ENCODE results near the gene OBSCN. TPM values are rescaled to one million over a fixed set of nuclear protein-coding genes. Genes with fewer than 3 reads are reported as not detected.

The OBSCN gene
- total and polyA plus RNA-seq, 7 donors = 0.92 to 21.0 (median 13.1) TPM

DNA sequence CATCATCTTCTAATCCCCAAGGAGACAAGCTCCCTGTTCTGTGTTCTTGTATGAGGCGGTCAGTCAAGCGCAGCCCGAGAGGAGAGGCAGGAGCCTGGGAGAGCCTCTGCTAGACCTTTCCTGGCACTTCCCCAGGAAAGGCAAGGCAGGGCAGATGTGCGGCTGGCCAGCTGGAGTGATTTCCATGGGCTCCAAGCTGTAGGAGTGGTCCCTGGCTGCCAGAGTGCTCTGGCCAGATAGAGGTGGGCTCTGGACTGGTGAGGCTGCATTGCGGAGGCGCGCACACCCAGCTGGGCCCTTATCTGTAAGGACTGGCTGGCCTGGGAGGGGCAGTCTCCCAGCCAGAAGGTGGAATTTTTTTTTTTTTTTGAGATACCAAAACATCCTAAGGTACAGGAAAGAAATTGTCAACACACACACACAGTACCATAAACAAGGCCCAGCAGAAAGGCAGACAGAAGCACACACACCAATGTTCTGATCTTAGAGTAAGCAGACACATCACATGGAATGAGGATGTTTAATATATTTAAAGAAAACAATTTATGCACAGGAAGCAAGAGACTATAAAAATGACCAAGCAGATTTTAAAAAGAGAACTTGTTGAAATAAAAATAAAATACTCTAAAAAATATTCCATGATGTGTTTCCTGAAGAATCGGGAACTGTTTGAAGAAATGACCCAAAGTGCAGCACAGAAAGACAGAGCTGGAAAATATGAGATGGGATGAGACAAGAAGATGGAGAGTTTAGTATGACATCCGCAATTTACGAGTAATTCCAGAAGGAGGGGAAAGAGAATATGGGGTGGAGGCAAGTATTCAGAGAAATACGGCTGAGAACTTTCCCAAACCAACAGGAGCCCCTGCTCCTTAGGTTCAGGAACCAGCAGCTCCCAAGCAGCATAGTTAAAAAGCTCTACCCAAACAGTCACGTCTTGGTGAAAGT lies 28.8 kb upstream of the OBSCN start:
- Histone ChIP-seq H3K9me3 (no peaks in the 10 kb centered on the region), H3K27me3 (no peaks in the 10 kb centered on the region), H3K36me3 (peaks cover 0 to 9% (median 7%) of the 10 kb centered on the region in 4 donors), H3K4me3 (no peak overlapping the region), H3K4me1 (peaks cover 0 to 33% (median 13%) of the 10 kb centered on the region in 4 donors), H3K27ac (peak overlapping the region in 3 of 4 donors; percentile 10 to 57 (median 41))
- TF ChIP-seq, protein P1, sequence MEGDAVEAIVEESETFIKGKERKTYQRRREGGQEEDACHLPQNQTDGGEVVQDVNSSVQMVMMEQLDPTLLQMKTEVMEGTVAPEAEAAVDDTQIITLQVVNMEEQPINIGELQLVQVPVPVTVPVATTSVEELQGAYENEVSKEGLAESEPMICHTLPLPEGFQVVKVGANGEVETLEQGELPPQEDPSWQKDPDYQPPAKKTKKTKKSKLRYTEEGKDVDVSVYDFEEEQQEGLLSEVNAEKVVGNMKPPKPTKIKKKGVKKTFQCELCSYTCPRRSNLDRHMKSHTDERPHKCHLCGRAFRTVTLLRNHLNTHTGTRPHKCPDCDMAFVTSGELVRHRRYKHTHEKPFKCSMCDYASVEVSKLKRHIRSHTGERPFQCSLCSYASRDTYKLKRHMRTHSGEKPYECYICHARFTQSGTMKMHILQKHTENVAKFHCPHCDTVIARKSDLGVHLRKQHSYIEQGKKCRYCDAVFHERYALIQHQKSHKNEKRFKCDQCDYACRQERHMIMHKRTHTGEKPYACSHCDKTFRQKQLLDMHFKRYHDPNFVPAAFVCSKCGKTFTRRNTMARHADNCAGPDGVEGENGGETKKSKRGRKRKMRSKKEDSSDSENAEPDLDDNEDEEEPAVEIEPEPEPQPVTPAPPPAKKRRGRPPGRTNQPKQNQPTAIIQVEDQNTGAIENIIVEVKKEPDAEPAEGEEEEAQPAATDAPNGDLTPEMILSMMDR (IDR thresholded peaks at IDR 0.05) = no peak
- TF ChIP-seq POLR2AphosphoS5 (IDR thresholded peaks at IDR 0.05) (no peak), POLR2A (IDR thresholded peaks at IDR 0.05) (no peak), EP300 (IDR thresholded peaks at IDR 0.05) (no peak)
- peak; percentile 74 for DNase-seq
- intact Hi-C loops (cut with DNase I) = loop anchor here (5.0 kb wide), 1 partner anchor 42 kb away; no protein-coding TSS in a partner anchor
- 77 to 88% methylated on average over 12 of the region's 12 CpGs for WGBS, 2 donors

DNA sequence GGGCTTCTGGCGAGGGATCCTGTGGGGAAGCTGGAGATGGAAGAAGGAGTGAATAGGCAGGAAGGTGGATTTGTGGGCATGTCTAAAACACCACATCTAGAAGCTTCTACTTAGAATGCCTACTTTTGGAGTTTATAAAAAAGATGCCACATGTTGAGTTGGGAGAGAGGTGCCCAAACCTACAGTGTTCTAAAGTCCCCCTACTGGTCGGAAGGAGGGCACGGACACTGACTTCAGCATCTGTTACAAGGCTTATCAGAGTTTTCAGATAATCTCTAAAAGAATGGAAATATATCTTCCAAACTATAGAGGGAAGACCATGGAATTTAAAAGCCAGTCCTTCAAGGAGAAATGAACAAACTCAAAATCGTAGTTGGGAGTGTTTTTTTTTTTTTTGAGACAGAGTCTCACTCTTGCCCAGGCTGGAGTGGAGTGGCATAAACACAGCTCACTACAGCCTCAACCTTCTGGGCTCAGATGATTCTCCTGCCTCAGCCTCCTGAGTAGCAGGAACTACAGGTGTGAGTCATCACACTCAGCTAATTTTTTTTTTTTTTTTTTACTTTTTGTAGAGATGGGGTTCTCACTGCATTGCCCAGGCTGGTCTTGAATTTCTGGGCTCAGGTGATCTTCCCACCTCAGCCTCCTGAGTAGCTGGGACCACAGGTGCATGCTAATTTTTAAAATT lies 27.4 kb upstream of the OBSCN start:
- 87 to 90% methylated on average over 4 of the region's 4 CpGs for WGBS, 2 donors
- intact Hi-C loops (cut with DNase I) = no loop called here
- peaks cover 0 to 2% (median 1%) of the 10 kb centered on the region in 4 donors for H3K36me3 ChIP-seq
- DNase-seq = peak; percentile 27
- no peaks in the 10 kb centered on the region for H3K27me3 ChIP-seq
- H3K9me3 ChIP-seq = no peaks in the 10 kb centered on the region
- H3K4me1 ChIP-seq = peaks cover 0 to 23% (median 11%) of the 10 kb centered on the region in 4 donors
- H3K4me3 ChIP-seq = no peak overlapping the region
- H3K27ac ChIP-seq = no peak overlapping the region
- TF ChIP-seq POLR2AphosphoS5 (IDR thresholded peaks at IDR 0.05) (no peak), POLR2A (IDR thresholded peaks at IDR 0.05) (no peak), EP300 (IDR thresholded peaks at IDR 0.05) (no peak)
- TF ChIP-seq, protein P1 (IDR thresholded peaks at IDR 0.05) = no peak

DNA sequence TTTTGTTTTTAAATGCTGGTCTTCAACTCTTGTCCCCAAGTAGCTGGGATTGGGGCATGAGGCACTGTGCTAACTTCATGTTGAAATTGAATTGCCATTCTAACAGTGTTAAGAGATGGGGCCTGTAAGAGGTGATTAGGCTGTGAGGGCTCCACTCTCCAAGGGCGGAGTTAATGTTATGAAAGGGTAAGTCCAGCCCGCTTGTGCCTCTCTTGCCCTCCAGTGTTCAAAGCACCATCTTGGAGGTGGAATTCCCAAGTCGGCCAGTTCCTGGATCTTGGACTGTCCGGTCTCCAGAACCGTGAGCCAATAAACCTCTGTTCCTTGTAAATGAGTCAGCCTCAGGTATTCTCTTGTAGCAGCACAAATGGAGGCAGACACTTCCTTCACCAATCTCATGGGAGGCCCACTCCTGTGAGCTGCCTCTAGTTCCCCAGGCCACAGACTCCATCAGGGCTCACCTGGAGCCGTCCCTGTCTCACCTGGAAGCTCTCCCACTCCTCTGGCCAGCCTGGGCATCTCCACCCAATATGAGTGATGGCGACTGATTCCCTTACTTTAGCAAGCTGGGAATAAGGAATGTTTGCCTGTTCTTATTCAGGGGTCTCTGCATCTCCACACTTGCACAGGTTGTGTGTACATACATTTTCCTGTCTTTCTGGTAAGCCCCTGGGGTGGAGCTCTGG lies 26.7 kb upstream of the OBSCN start:
- Histone ChIP-seq H3K36me3 (no peaks in the 10 kb centered on the region), H3K4me3 (no peak overlapping the region), H3K9me3 (no peaks in the 10 kb centered on the region), H3K27me3 (no peaks in the 10 kb centered on the region), H3K4me1 (peaks cover 0 to 16% (median 9%) of the 10 kb centered on the region in 4 donors), H3K27ac (no peak overlapping the region)
- intact Hi-C loops (cut with DNase I) = no loop called here
- peak; percentile 24 for DNase-seq
- WGBS, 2 donors = 94 to 95% methylated on average over 7 of the region's 7 CpGs
- TF ChIP-seq EP300 (IDR thresholded peaks at IDR 0.05) = no peak
- TF ChIP-seq POLR2AphosphoS5 (IDR thresholded peaks at IDR 0.05) = no peak
- TF ChIP-seq POLR2A (IDR thresholded peaks at IDR 0.05) = no peak
- TF ChIP-seq, protein P1 (IDR thresholded peaks at IDR 0.05) = no peak

GRCh38 chr1:228181645-228182034 lies 26.2 kb upstream of the OBSCN start:
- Histone ChIP-seq H3K27ac (no peak overlapping the region), H3K27me3 (no peaks in the 10 kb centered on the region), H3K36me3 (no peaks in the 10 kb centered on the region), H3K4me3 (no peak overlapping the region), H3K9me3 (no peaks in the 10 kb centered on the region), H3K4me1 (peaks cover 0 to 11% (median 6%) of the 10 kb centered on the region in 4 donors)
- DNase-seq = no peak
- intact Hi-C loops (cut with DNase I) = no loop called here
- 92 to 94% methylated on average over 9 of the region's 9 CpGs for WGBS, 2 donors
- TF ChIP-seq POLR2AphosphoS5 (IDR thresholded peaks at IDR 0.05) (no peak), POLR2A (IDR thresholded peaks at IDR 0.05) (no peak), EP300 (IDR thresholded peaks at IDR 0.05) (no peak)
- TF ChIP-seq, protein P1 (IDR thresholded peaks at IDR 0.05) = no peak

Measured in sigmoid colon (tissue), 7 donors.